ENCODE data around the gene TOB2.

GRCh38 chr22:41470886-41471285, 24.3 kb upstream of the TOB2 start:
- TF ChIP-seq CTCF (IDR thresholded peaks at IDR 0.05) (no peak), POLR2A (IDR thresholded peaks at IDR 0.05) (no peak)
